Endothelial cell (in vitro differentiated cells): ENCODE measurements around the gene CFD. TPM values are rescaled to one million over a fixed set of nuclear protein-coding genes. Genes with fewer than 3 reads are reported as not detected.

Experiments
- DNase-seq: peaks from one replicate; pipeline ENCODE4 v3.0.0; 2021; ENCODE audit warnings: low spot score
- H3K27ac Mint-ChIP-seq: one replicate; pipeline ENCODE4 v1.8.0; 2021; ENCODE audit warnings: mixed read lengths, inconsistent platforms; ENCODE audit not compliant: unreplicated experiment
- H3K27me3 Mint-ChIP-seq: one replicate; pipeline ENCODE4 v1.8.0; 2021; ENCODE audit warnings: mild to moderate bottlenecking, moderate library complexity, mixed read lengths, inconsistent platforms; ENCODE audit not compliant: unreplicated experiment
- H3K36me3 Mint-ChIP-seq: one replicate; pipeline ENCODE4 v1.8.0; 2021; ENCODE audit warnings: mild to moderate bottlenecking, low read depth, mixed read lengths, inconsistent platforms; ENCODE audit not compliant: unreplicated experiment
- H3K4me1 Mint-ChIP-seq: one replicate; pipeline ENCODE4 v1.8.0; 2021; ENCODE audit warnings: mild to moderate bottlenecking, mixed read lengths, inconsistent platforms; ENCODE audit not compliant: unreplicated experiment
- H3K4me3 Mint-ChIP-seq: one replicate; pipeline ENCODE4 v1.8.0; 2021; ENCODE audit warnings: mild to moderate bottlenecking, mixed read lengths, inconsistent platforms; ENCODE audit not compliant: unreplicated experiment
- H3K9me3 Mint-ChIP-seq: one replicate; pipeline ENCODE4 v1.8.0; 2021; ENCODE audit warnings: mixed read lengths, inconsistent platforms; ENCODE audit not compliant: unreplicated experiment
- CTCF ChIP-seq: fragments of 200-600 bp; sonication (generic); IDR thresholded peaks from one replicate; pipeline ENCODE4 v1.5.0; 2021; ENCODE audit warnings: antibody characterized with exemption; ENCODE audit not compliant: unreplicated experiment
- long read RNA-seq: library from polyadenylated mRNA; unstranded; transcript quantifications from one replicate; pipeline ENCODE4 v2.0.0, GENCODE V29; 2020; ENCODE audit not compliant: unreplicated experiment
- total RNA-seq: library from RNA; stranded (reverse); fragmentation: NEBNext Ultra II Directional; extraction: Animal tissue kit (Norgen Biotek cat#: 25700); gene quantifications from one replicate; pipeline ENCODE4 v1.2.1, GENCODE V29; 2021; ENCODE audit not compliant: unreplicated experiment

Gene CFD
- total RNA-seq, result 0.46 TPM
- long read RNA-seq, partial matches to known transcripts, result 1 of 1 reads
- long read RNA-seq, other reads (novel, unspliced or antisense), result 0 of 1 reads

GRCh38 chr19:858868-859843 lies at the start of gene CFD:
CFD (plus strand) TSS chr19:859664; CDS start chr19:859690, 26 bp downstream.
- Mint-ChIP-seq H3K4me3 (no peak within 1 kb of the TSS), H3K27me3 (peaks cover 9% of the 10 kb centered on the region), H3K36me3 (no peaks in the 10 kb centered on the region), H3K27ac (no peak within 1 kb of the TSS), H3K9me3 (no peaks in the 10 kb centered on the region), H3K4me1 (no peaks in the 10 kb centered on the region)
- no peak for TF ChIP-seq CTCF
- no peak for DNase-seq

DNA sequence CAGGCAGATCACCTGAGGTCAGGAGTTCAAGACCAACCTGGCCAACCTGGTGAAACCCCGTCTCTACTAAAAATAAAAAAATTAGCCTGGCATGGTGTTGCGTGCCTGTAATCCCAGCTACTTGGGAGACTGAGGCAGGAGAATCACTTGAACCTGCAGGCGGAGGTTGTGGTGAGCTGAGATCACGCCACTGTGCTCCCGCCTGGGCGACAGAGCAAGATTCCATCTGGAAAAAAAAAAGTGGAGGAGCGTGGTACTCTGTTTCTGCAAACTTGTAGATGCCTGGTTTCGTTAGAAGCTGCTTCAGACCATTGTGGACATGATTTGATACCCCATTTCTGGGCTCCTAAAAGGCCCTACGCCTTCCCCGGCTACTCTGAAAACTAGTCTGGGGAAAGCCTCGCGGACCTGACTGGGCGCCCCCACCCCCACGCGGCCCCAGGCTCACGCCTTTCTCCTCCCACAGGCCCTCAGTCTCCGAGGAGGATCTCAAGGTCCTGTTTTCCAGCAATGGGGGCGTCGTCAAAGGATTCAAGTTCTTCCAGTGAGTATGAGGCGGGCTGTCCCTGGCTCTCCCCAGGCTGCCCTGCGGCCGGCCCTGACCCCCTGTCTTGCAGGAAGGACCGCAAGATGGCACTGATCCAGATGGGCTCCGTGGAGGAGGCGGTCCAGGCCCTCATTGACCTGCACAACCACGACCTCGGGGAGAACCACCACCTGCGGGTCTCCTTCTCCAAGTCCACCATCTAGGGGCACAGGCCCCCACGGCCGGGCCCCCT lies 49.2 kb upstream of the CFD start:
- no peaks in the 10 kb centered on the region for H3K9me3 Mint-ChIP-seq
- DNase-seq, result no peak
- H3K27me3 Mint-ChIP-seq, result peaks cover 30% of the 10 kb centered on the region
- TF ChIP-seq CTCF, result no peak
- H3K4me3 Mint-ChIP-seq, result no peak overlapping the region
- H3K4me1 Mint-ChIP-seq, result peaks cover 8% of the 10 kb centered on the region
- peaks cover 34% of the 10 kb centered on the region for H3K36me3 Mint-ChIP-seq
- no peak overlapping the region for H3K27ac Mint-ChIP-seq

GRCh38 chr19:810883-811489 lies 48.5 kb upstream of the CFD start:
- Mint-ChIP-seq H3K4me1 (peaks cover 11% of the 10 kb centered on the region), H3K27me3 (peaks cover 32% of the 10 kb centered on the region), H3K9me3 (no peaks in the 10 kb centered on the region), H3K4me3 (no peak overlapping the region), H3K36me3 (peaks cover 37% of the 10 kb centered on the region), H3K27ac (peak overlapping the region; percentile 9)
- no peak for TF ChIP-seq CTCF
- no peak for DNase-seq

DNA sequence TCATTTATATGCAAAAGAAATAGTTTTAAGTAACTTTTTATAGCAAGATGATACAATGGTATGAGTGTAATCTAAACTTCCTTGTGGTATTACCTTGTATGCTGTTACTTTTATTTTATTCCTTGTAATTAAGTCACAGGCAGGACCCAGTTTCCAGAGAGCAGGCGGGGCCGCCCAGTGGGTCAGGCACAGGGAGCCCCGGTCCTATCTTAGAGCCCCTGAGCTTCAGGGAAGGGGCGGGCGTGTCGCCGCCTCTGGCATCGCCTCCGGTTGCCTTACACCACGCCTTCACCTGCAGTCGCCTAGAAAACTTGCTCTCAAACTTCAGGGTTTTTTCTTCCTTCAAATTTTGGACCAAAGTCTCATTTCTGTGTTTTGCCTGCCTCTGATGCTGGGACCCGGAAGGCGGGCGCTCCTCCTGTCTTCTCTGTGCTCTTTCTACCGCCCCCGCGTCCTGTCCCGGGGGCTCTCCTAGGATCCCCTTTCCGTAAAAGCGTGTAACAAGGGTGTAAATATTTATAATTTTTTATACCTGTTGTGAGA lies 47.9 kb upstream of the CFD start:
- DNase-seq, result no peak
- TF ChIP-seq CTCF, result no peak
- H3K27ac Mint-ChIP-seq, result peak overlapping the region; percentile 9
- H3K4me3 Mint-ChIP-seq, result no peak overlapping the region
- H3K4me1 Mint-ChIP-seq, result peaks cover 15% of the 10 kb centered on the region
- H3K36me3 Mint-ChIP-seq, result peaks cover 42% of the 10 kb centered on the region
- H3K27me3 Mint-ChIP-seq, result peaks cover 35% of the 10 kb centered on the region
- H3K9me3 Mint-ChIP-seq, result no peaks in the 10 kb centered on the region
